Astrocyte (in vitro differentiated cells and primary cell): ENCODE measurements around the gene PKP3. TPM values are rescaled to one million over a fixed set of nuclear protein-coding genes. Genes with fewer than 3 reads are reported as not detected.

Source experiments
- DNase-seq: peaks from one replicate; pipeline ENCODE4 v3.0.0-alpha.2; 2010; ENCODE audit warnings: low read depth
- FAIRE-seq: peaks from 2 replicates; lab custom pipeline; 2011; peaks lifted over from hg19 to GRCh38; lab: Jason Lieb, UNC
- H2AFZ ChIP-seq: 2 replicates; pipeline ENCODE4 v1.6.0; 2012; ENCODE audit warnings: low read depth, low read length, inconsistent platforms
- H3K27ac ChIP-seq: 2 replicates; pipeline ENCODE4 v1.5.1; 2011; ENCODE audit warnings: low read depth, low read length, inconsistent platforms
- H3K27me3 ChIP-seq: 2 replicates; pipeline ENCODE4 v1.6.0; 2011; ENCODE audit warnings: low read length, inconsistent platforms; ENCODE audit not compliant: insufficient read depth
- H3K36me3 ChIP-seq: 2 replicates; pipeline ENCODE4 v1.5.1; 2011; ENCODE audit warnings: low read length, inconsistent platforms; ENCODE audit not compliant: insufficient read depth
- H3K4me1 ChIP-seq: 2 replicates; pipeline ENCODE4 v1.5.1; 2011; ENCODE audit warnings: low read length, inconsistent platforms; ENCODE audit not compliant: insufficient read depth
- H3K4me2 ChIP-seq: 2 replicates; pipeline ENCODE4 v1.6.0; 2012; ENCODE audit warnings: low read length, inconsistent platforms
- H3K4me3 ChIP-seq: 2 replicates; pipeline ENCODE4 v1.5.1; 2011; ENCODE audit warnings: low read depth, mild to moderate bottlenecking, low read length, inconsistent platforms; ENCODE audit not compliant: insufficient read depth
- H3K79me2 ChIP-seq: 2 replicates; pipeline ENCODE4 v1.6.0; 2012; ENCODE audit warnings: mild to moderate bottlenecking, low read length, inconsistent platforms; ENCODE audit not compliant: insufficient read depth
- H3K9ac ChIP-seq: 2 replicates; pipeline ENCODE4 v1.6.0; 2012; ENCODE audit warnings: mild to moderate bottlenecking, low read length, inconsistent platforms
- H3K9me3 ChIP-seq: 2 replicates; pipeline ENCODE4 v1.5.1; 2012; ENCODE audit warnings: low read depth, mild to moderate bottlenecking, low read length, inconsistent platforms; ENCODE audit not compliant: insufficient read depth
- H4K20me1 ChIP-seq: 2 replicates; pipeline ENCODE4 v1.6.0; 2012; ENCODE audit warnings: low read length, inconsistent platforms; ENCODE audit not compliant: insufficient read depth
- H3K27ac Mint-ChIP-seq: one replicate; pipeline ENCODE4 v1.8.0; 2021; ENCODE audit warnings: mild to moderate bottlenecking, mixed read lengths; ENCODE audit not compliant: unreplicated experiment
- H3K27me3 Mint-ChIP-seq: one replicate; pipeline ENCODE4 v1.8.0; 2021; ENCODE audit warnings: low read depth, mixed read lengths; ENCODE audit not compliant: unreplicated experiment
- H3K36me3 Mint-ChIP-seq: one replicate; pipeline ENCODE4 v1.8.0; 2021; ENCODE audit warnings: low read depth, mixed read lengths; ENCODE audit not compliant: unreplicated experiment
- H3K4me1 Mint-ChIP-seq: one replicate; pipeline ENCODE4 v1.8.0; 2021; ENCODE audit warnings: low read depth, mixed read lengths; ENCODE audit not compliant: unreplicated experiment
- H3K4me3 Mint-ChIP-seq: one replicate; pipeline ENCODE4 v1.8.0; 2021; ENCODE audit warnings: mild to moderate bottlenecking, moderate library complexity, mixed read lengths; ENCODE audit not compliant: unreplicated experiment
- H3K9me3 Mint-ChIP-seq: one replicate; pipeline ENCODE4 v1.8.0; 2021; ENCODE audit warnings: mild to moderate bottlenecking, mixed read lengths; ENCODE audit not compliant: unreplicated experiment
- EZH2 ChIP-seq: IDR thresholded peaks from 2 replicates; pipeline ENCODE4 v1.6.1; 2012; ENCODE audit warnings: mild to moderate bottlenecking, low read length, inconsistent platforms; ENCODE audit not compliant: insufficient read depth
- total RNA-seq: library from RNA; stranded (reverse); gene quantifications from 2 replicates; pipeline ENCODE4 v1.2.1, GENCODE V29; 2021
- TF ChIP-seq, protein P1 (sequence below): IDR thresholded peaks from 2 replicates; pipeline ENCODE4 v1.5.1; 2011; ENCODE audit warnings: low read depth, mild to moderate bottlenecking, inconsistent platforms, low read length, moderate library complexity; ENCODE audit not compliant: insufficient read depth

PKP3 gene
- total RNA-seq, 1 donor from 2014 or later: 2.1 TPM

DNA sequence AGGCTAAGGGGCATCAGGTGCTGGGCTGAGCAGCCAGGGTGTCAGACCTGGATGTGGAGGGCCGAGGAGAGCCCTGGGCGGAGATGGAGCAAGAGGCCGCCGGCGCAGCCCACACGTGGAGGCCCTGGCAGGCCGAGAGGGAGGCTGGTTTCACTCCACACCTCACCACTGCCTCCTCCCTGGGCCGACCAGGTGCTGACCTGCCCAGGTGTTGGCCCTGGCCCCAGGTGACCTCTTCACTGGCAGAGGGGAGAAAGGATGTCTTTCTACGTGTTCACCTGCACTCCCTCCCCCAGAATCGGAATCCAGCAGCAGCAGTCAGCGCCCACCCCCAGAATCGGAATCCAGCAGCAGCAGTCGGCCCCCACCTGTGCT lies 47.0 kb downstream of the PKP3 start:
- H3K4me1 ChIP-seq: peaks cover 4% of the 10 kb centered on the region
- TF ChIP-seq EZH2: no peak
- TF ChIP-seq, protein P1, sequence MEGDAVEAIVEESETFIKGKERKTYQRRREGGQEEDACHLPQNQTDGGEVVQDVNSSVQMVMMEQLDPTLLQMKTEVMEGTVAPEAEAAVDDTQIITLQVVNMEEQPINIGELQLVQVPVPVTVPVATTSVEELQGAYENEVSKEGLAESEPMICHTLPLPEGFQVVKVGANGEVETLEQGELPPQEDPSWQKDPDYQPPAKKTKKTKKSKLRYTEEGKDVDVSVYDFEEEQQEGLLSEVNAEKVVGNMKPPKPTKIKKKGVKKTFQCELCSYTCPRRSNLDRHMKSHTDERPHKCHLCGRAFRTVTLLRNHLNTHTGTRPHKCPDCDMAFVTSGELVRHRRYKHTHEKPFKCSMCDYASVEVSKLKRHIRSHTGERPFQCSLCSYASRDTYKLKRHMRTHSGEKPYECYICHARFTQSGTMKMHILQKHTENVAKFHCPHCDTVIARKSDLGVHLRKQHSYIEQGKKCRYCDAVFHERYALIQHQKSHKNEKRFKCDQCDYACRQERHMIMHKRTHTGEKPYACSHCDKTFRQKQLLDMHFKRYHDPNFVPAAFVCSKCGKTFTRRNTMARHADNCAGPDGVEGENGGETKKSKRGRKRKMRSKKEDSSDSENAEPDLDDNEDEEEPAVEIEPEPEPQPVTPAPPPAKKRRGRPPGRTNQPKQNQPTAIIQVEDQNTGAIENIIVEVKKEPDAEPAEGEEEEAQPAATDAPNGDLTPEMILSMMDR: no peak
- H4K20me1 ChIP-seq: no peaks in the 10 kb centered on the region
- Mint-ChIP-seq H3K4me1 (peaks cover 4% of the 10 kb centered on the region), H3K36me3 (peaks cover 7% of the 10 kb centered on the region), H3K27me3 (peaks cover 9% of the 10 kb centered on the region), H3K27ac (no peak overlapping the region), H3K4me3 (no peak overlapping the region), H3K9me3 (peaks cover 2% of the 10 kb centered on the region)
- DNase-seq (no peak), FAIRE-seq (no peak)
- H3K36me3 ChIP-seq: no peaks in the 10 kb centered on the region
- H3K27ac ChIP-seq: no peak overlapping the region
- H2AFZ ChIP-seq: no peak overlapping the region
- peaks cover 3% of the 10 kb centered on the region for H3K27me3 ChIP-seq
- H3K9me3 ChIP-seq: peaks cover 4% of the 10 kb centered on the region
- H3K9ac ChIP-seq: no peak overlapping the region
- H3K4me3 ChIP-seq: no peak overlapping the region
- H3K79me2 ChIP-seq: no peaks in the 10 kb centered on the region
- H3K4me2 ChIP-seq: no peak overlapping the region

DNA sequence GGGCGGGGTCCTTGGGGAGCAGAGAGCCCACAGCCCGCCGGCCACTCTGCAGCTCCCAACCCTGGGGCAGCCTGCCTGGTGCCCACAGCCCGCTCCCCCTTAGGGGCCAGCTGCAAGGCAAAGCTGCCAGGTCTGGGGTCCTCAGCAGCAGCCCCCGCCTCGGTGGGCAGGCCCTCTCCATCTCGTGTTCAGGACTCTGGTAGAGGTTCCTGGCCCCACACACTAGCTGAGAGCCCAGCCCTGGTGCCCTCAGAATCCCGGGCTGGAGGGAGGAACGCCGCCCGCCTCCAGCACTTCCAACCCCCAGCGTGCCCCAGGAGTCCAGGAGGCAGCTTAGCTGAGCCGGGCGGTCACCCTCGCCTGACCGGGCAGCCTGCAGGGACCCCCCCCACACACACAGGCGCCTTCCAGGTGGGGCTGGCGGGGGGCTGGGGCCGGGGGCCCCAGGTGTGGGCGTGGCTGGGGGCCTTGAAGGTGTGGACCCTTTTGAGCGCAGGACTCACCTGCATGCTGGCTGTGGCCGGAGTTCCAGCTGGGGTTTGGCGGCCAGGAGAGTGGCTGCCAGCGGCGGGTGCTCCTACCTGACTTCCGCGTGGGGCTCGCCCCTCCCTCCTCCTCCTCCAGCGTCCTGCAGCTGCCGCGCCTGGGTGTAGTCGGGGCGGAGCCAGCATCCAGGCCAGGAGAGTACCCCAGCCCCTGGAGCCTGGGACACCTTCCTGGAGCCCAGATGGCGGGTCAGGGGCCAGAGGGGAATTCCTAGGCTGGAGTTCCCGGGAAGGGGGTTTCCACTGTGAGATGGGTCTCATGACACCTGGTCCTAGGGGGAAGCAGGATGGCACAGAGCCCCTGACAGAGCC lies 47.6 kb downstream of the PKP3 start, which contains the start of gene ANO9:
Gene ANO9, minus strand, starts transcription at position 594 of the 857 bp plus-strand sequence. Its CDS starts 85 bp downstream, at position 509.
- peaks cover 5% of the 10 kb centered on the region for H3K36me3 Mint-ChIP-seq
- no peak within 1 kb of the TSS for H2AFZ ChIP-seq
- H3K4me3 ChIP-seq: no peak within 1 kb of the TSS
- FAIRE-seq (no peak), DNase-seq (no peak)
- no peak within 1 kb of the TSS for H3K27ac ChIP-seq
- no peak within 1 kb of the TSS for H3K4me3 Mint-ChIP-seq
- H3K27me3 Mint-ChIP-seq: peaks cover 9% of the 10 kb centered on the region
- no peaks in the 10 kb centered on the region for H4K20me1 ChIP-seq
- peaks cover 6% of the 10 kb centered on the region for H3K4me1 Mint-ChIP-seq
- no peak within 1 kb of the TSS for H3K4me2 ChIP-seq
- H3K27ac Mint-ChIP-seq: no peak within 1 kb of the TSS
- peaks cover 4% of the 10 kb centered on the region for H3K9me3 ChIP-seq
- no peaks in the 10 kb centered on the region for H3K9me3 Mint-ChIP-seq
- H3K9ac ChIP-seq: no peak within 1 kb of the TSS
- H3K36me3 ChIP-seq: no peaks in the 10 kb centered on the region
- TF ChIP-seq, protein P1: no peak
- no peak for TF ChIP-seq EZH2
- peaks cover 4% of the 10 kb centered on the region for H3K4me1 ChIP-seq
- no peaks in the 10 kb centered on the region for H3K79me2 ChIP-seq
- peaks cover 3% of the 10 kb centered on the region for H3K27me3 ChIP-seq

DNA sequence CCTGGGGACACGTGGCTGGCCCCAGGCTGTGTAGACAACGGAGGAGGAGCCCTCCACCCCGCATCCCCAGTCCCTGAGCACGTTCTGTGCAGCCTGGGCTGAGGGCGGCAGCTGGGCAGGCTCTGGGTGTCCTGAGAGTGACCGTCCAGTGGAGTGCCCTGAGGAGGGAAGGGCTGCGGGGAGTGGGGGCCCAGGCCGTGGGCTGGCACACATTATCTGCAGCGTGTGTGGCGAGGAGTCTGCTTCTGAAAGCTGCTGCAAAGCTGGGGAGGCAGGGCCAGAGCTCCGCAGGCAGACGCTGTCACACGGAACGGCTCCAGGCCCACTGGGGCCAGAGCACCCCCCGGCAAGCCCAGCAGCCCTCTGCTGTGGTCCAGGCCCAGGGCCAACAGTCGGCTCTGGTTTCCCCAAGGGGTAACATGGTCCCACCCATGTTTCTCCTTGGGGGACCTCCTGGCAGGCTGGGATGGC lies 48.6 kb downstream of the PKP3 start:
- no peaks in the 10 kb centered on the region for H3K79me2 ChIP-seq
- no peak overlapping the region for H3K27ac Mint-ChIP-seq
- FAIRE-seq (no peak), DNase-seq (no peak)
- H3K4me1 Mint-ChIP-seq: peaks cover 6% of the 10 kb centered on the region
- H3K4me2 ChIP-seq: no peak overlapping the region
- no peak overlapping the region for H3K27ac ChIP-seq
- no peaks in the 10 kb centered on the region for H4K20me1 ChIP-seq
- no peak overlapping the region for H2AFZ ChIP-seq
- no peak overlapping the region for H3K4me3 Mint-ChIP-seq
- TF ChIP-seq, protein P1: no peak
- TF ChIP-seq EZH2: no peak
- peaks cover 2% of the 10 kb centered on the region for H3K36me3 Mint-ChIP-seq
- no peak overlapping the region for H3K4me3 ChIP-seq
- no peaks in the 10 kb centered on the region for H3K36me3 ChIP-seq
- no peak overlapping the region for H3K9ac ChIP-seq
- no peaks in the 10 kb centered on the region for H3K9me3 ChIP-seq
- H3K27me3 Mint-ChIP-seq: peaks cover 9% of the 10 kb centered on the region
- peaks cover 3% of the 10 kb centered on the region for H3K27me3 ChIP-seq
- peaks cover 4% of the 10 kb centered on the region for H3K4me1 ChIP-seq
- no peaks in the 10 kb centered on the region for H3K9me3 Mint-ChIP-seq
